RWPE2 (cell line): ENCODE measurements around the gene PBX1.
"Not testable (repeated sequence)": the region's sequence is repeated elsewhere in the genome, so short reads cannot be mapped to it uniquely, and the experiment has no call there.

ENCODE experiments used
- ATAC-seq: fragments of 200-7000 bp; cut with Tn5 transposase; 3 replicates; pipeline ENCODE4 v1.9.1; 2021; ENCODE audit warnings: low read depth
- DNase-seq: peaks from one replicate; pipeline ENCODE4 v3.0.0-alpha.2; 2020; ENCODE audit warnings: low spot score
- H3K27ac ChIP-seq: fragments of 450-650 bp; 2 replicates; pipeline ENCODE4 v1.5.1; 2017; ENCODE audit warnings: mild to moderate bottlenecking; ENCODE audit not compliant: poor library complexity, severe bottlenecking
- H3K27me3 ChIP-seq: fragments of 250-450 bp; sonication (Bioruptor Pico); 2 replicates; pipeline ENCODE4 v1.5.1; 2021; ENCODE audit warnings: mild to moderate bottlenecking, moderate library complexity; ENCODE audit not compliant: insufficient read depth, poor library complexity, severe bottlenecking
- H3K36me3 ChIP-seq: fragments of 250-450 bp; sonication (Bioruptor Pico); 2 replicates; pipeline ENCODE4 v1.5.1; 2020; ENCODE audit warnings: low read depth, mild to moderate bottlenecking, moderate library complexity
- H3K4me1 ChIP-seq: fragments of 250-450 bp; sonication (Bioruptor Pico); 2 replicates; pipeline ENCODE4 v1.5.1; 2021; ENCODE audit warnings: mild to moderate bottlenecking, moderate library complexity; ENCODE audit not compliant: insufficient read depth, poor library complexity, severe bottlenecking
- H3K4me3 ChIP-seq: fragments of 250-450 bp; sonication (Bioruptor Pico); 2 replicates; pipeline ENCODE4 v1.5.1; 2021; ENCODE audit warnings: mild to moderate bottlenecking, moderate library complexity; ENCODE audit not compliant: severe bottlenecking
- H3K9me3 ChIP-seq: fragments of 250-450 bp; sonication (Bioruptor Pico); 2 replicates; pipeline ENCODE4 v1.5.1; 2021; ENCODE audit warnings: mild to moderate bottlenecking, moderate library complexity; ENCODE audit not compliant: severe bottlenecking
- CTCF ChIP-seq: fragments of 450-650 bp; IDR thresholded peaks from one replicate; pipeline ENCODE4 v1.5.1; 2017; ENCODE audit warnings: mild to moderate bottlenecking, moderate library complexity; ENCODE audit not compliant: poor library complexity, severe bottlenecking

PBX1 gene

GRCh38 chr1:164534863-164535610 lies 23.9 kb upstream of the PBX1 start:
- no peak overlapping the region for H3K4me3 ChIP-seq
- TF ChIP-seq CTCF = no peak
- DNase-seq (no peak), ATAC-seq (no peak)
- H3K27me3 ChIP-seq = no peaks in the 10 kb centered on the region
- H3K4me1 ChIP-seq = no peaks in the 10 kb centered on the region
- no peaks in the 10 kb centered on the region for H3K9me3 ChIP-seq
- no peak overlapping the region for H3K27ac ChIP-seq
- no peaks in the 10 kb centered on the region for H3K36me3 ChIP-seq

- not testable (repeated sequence) for DNase-seq, H3K27me3 ChIP-seq, ATAC-seq, H3K36me3 ChIP-seq, H3K27ac ChIP-seq, H3K4me1 ChIP-seq, H3K9me3 ChIP-seq, H3K4me3 ChIP-seq
Observed at GRCh38 chr1:164552463-164552988, 6.5 kb upstream of the PBX1 start.

GRCh38 chr1:164557270-164557669 lies 1.7 kb upstream of the PBX1 start:
- no peak for TF ChIP-seq CTCF
- no peaks in the 10 kb centered on the region for H3K27me3 ChIP-seq
- H3K36me3 ChIP-seq = no peaks in the 10 kb centered on the region
- no peaks in the 10 kb centered on the region for H3K9me3 ChIP-seq
- no peak overlapping the region for H3K27ac ChIP-seq
- no peak for DNase-seq
- H3K4me3 ChIP-seq = no peak overlapping the region
- ATAC-seq = no peak
- peaks cover 4% of the 10 kb centered on the region for H3K4me1 ChIP-seq

- peak overlapping the region; percentile 69 for H3K27ac ChIP-seq
- peak; percentile 8; the same call in 2 of the 3 replicates for ATAC-seq
- no peaks in the 10 kb centered on the region for H3K9me3 ChIP-seq
- H3K36me3 ChIP-seq = no peaks in the 10 kb centered on the region
- no peak for DNase-seq
- H3K27me3 ChIP-seq = no peaks in the 10 kb centered on the region
- TF ChIP-seq CTCF = no peak
- H3K4me3 ChIP-seq = peak overlapping the region; percentile 50
- H3K4me1 ChIP-seq = peaks cover 4% of the 10 kb centered on the region
Observed at GRCh38 chr1:164559342-164560051, 513 bp downstream of the PBX1 start.

- Histone ChIP-seq H3K4me1 (peaks cover 11% of the 10 kb centered on the region), H3K36me3 (no peaks in the 10 kb centered on the region), H3K27me3 (no peaks in the 10 kb centered on the region), H3K9me3 (no peaks in the 10 kb centered on the region), H3K4me3 (peak overlapping the region; percentile 50), H3K27ac (peak overlapping the region; percentile 69)
- DNase-seq (no peak), ATAC-seq (no peak)
- no peak for TF ChIP-seq CTCF
Observed at GRCh38 chr1:164560121-164560541, 1.1 kb downstream of the PBX1 start.
